Measurements from ENCODE around the gene WDR62. TPM values are rescaled to one million over a fixed set of nuclear protein-coding genes. Genes with fewer than 3 reads are reported as not detected.

WDR62 gene
- total and polyA plus RNA-seq, 2 of the 8 experiments (the other 6 are each of a cell fraction or from before 2014, with no cell fraction given) = 28.2 to 39.5 TPM

- no peak for TF ChIP-seq MAX (IDR thresholded peaks at IDR 0.05)
- TF ChIP-seq SIX5 (IDR thresholded peaks at IDR 0.05; ENCODE audit: low read depth, low read length) = no peak
- TF ChIP-seq BRCA1 (IDR thresholded peaks at IDR 0.05; ENCODE audit: low read depth, low read length) = no peak
- no peak for TF ChIP-seq EZH2 (IDR thresholded peaks at IDR 0.05; ENCODE audit: low read depth, low read length, severe bottlenecking)
- TF ChIP-seq ZNF274 (IDR thresholded peaks at IDR 0.05; ENCODE audit: borderline replicate concordance, extremely low read depth, low read length) = no peak
- no peak for TF ChIP-seq ATF3 (IDR thresholded peaks at IDR 0.05; ENCODE audit: insufficient read depth, low read depth, low read length)
- TF ChIP-seq YY1 (IDR thresholded peaks at IDR 0.05; ENCODE audit: low read depth, low read length) = no peak
- TF ChIP-seq SP4 (IDR thresholded peaks at IDR 0.05; ENCODE audit: low read length) = no peak
Measured at GRCh38 chr19:36019061-36019670, 35.5 kb upstream of the WDR62 start (continued).
